GM23338 (cell line): ENCODE data around the gene SLC44A1. TPM values are rescaled to one million over a fixed set of nuclear protein-coding genes. Genes with fewer than 3 reads are reported as not detected.

Experiments used
- ATAC-seq: fragments of 200-7000 bp; cut with Tn5 transposase; 3 replicates; pipeline ENCODE4 v1.9.1; 2020
- DNase-seq: peaks from one replicate; pipeline ENCODE4 v3.0.0-alpha.2; 2015; ENCODE audit warnings: low spot score
- H2AFZ ChIP-seq: fragments of 200-600 bp; sonication (generic); 2 replicates; pipeline ENCODE4 v1.8.0; 2016; ENCODE audit warnings: antibody characterized with exemption, mild to moderate bottlenecking, moderate library complexity
- H3F3A ChIP-seq: fragments of 200-600 bp; sonication (generic); replicated peaks from 2 replicates; pipeline ENCODE4 v1.8.0; 2017; ENCODE audit warnings: antibody characterized with exemption, mixed run types, low read depth
- H3K27ac ChIP-seq: fragments of 200-600 bp; sonication (generic); 2 replicates; pipeline ENCODE4 v1.6.1; 2016; ENCODE audit warnings: low read depth
- H3K27me3 ChIP-seq: fragments of 200-600 bp; sonication (generic); 2 replicates; pipeline ENCODE4 v1.8.0; 2016; ENCODE audit warnings: mild to moderate bottlenecking, mixed run types, moderate library complexity; ENCODE audit not compliant: insufficient read depth
- H3K36me3 ChIP-seq: fragments of 200-600 bp; sonication (generic); 2 replicates; pipeline ENCODE4 v1.8.0; 2016; ENCODE audit warnings: mild to moderate bottlenecking; ENCODE audit not compliant: insufficient read depth
- H3K4me1 ChIP-seq: fragments of 200-600 bp; sonication (generic); 2 replicates; pipeline ENCODE4 v1.8.0; 2016; ENCODE audit warnings: mild to moderate bottlenecking, moderate library complexity; ENCODE audit not compliant: insufficient read depth
- H3K4me2 ChIP-seq: fragments of 200-600 bp; sonication (generic); 2 replicates; pipeline ENCODE4 v1.7.1; 2017; ENCODE audit warnings: mixed run types
- H3K4me3 ChIP-seq: fragments of 200-600 bp; sonication (generic); 2 replicates; pipeline ENCODE4 v1.6.1; 2016; ENCODE audit warnings: mixed run types
- H3K79me2 ChIP-seq: fragments of 200-600 bp; sonication (generic); replicated peaks from 2 replicates; pipeline ENCODE4 v1.8.0; 2017; ENCODE audit warnings: mild to moderate bottlenecking; ENCODE audit not compliant: insufficient read depth
- H3K9me2 ChIP-seq: fragments of 200-600 bp; sonication (generic); 2 replicates; pipeline ENCODE4 v1.8.0; 2017; ENCODE audit not compliant: insufficient read depth
- H4K20me1 ChIP-seq: fragments of 200-600 bp; sonication (generic); replicated peaks from 2 replicates; pipeline ENCODE4 v1.8.0; 2017; ENCODE audit warnings: mild to moderate bottlenecking; ENCODE audit not compliant: insufficient read depth
- H3K27ac Mint-ChIP-seq: 2 replicates; pipeline ENCODE4 v1.8.0; 2020; ENCODE audit warnings: inconsistent platforms, mild to moderate bottlenecking, moderate library complexity, mixed read lengths
- H3K27me3 Mint-ChIP-seq: 3 replicates; pipeline ENCODE4 v1.8.0; 2022; ENCODE audit warnings: low read depth, mild to moderate bottlenecking, moderate library complexity, mixed read lengths, inconsistent platforms; ENCODE audit not compliant: insufficient read depth, poor library complexity
- H3K36me3 Mint-ChIP-seq: 3 replicates; pipeline ENCODE4 v1.8.0; 2021; ENCODE audit warnings: low read depth, mild to moderate bottlenecking, inconsistent platforms, moderate library complexity, mixed read lengths
- H3K4me1 Mint-ChIP-seq: 3 replicates; pipeline ENCODE4 v1.8.0; 2020; ENCODE audit warnings: mild to moderate bottlenecking, inconsistent platforms, mixed read lengths
- H3K4me3 Mint-ChIP-seq: 3 replicates; pipeline ENCODE4 v1.8.0; 2021; ENCODE audit warnings: moderate library complexity, mild to moderate bottlenecking, inconsistent platforms, mixed read lengths
- H3K9me3 Mint-ChIP-seq: 3 replicates; pipeline ENCODE4 v1.8.0; 2020; ENCODE audit warnings: moderate library complexity, mild to moderate bottlenecking, inconsistent platforms, mixed read lengths
- CREB1 ChIP-seq: fragments of 250-450 bp; sonication (Bioruptor Pico); IDR thresholded peaks from 2 replicates; pipeline ENCODE4 v1.5.0; 2020; ENCODE audit warnings: low read depth, mild to moderate bottlenecking, moderate library complexity
- EZH2phosphoT487 ChIP-seq: fragments of 200-600 bp; sonication (generic); IDR thresholded peaks from one replicate; pipeline ENCODE4 v1.8.1; 2018; ENCODE audit warnings: antibody characterized with exemption; ENCODE audit not compliant: unreplicated experiment
- JUNB ChIP-seq: IDR thresholded peaks from one replicate; pipeline ENCODE4 v1.6.1; 2016; ENCODE audit warnings: antibody characterized with exemption; ENCODE audit not compliant: unreplicated experiment
- NANOG ChIP-seq: IDR thresholded peaks from 2 replicates; pipeline ENCODE4 v1.6.1; 2016; ENCODE audit warnings: antibody characterized with exemption, borderline replicate concordance
- STAT1 ChIP-seq: IDR thresholded peaks from one replicate; pipeline ENCODE4 v1.6.1; 2016; ENCODE audit warnings: antibody characterized with exemption; ENCODE audit not compliant: unreplicated experiment
- ZNF114 ChIP-seq: fragments of 250-450 bp; sonication (Bioruptor Pico); IDR thresholded peaks from 2 replicates; pipeline ENCODE4 v1.5.0; 2020; ENCODE audit warnings: mild to moderate bottlenecking, moderate library complexity
- ZNF331 ChIP-seq: fragments of 250-450 bp; sonication (Bioruptor Pico); IDR thresholded peaks from 2 replicates; pipeline ENCODE4 v1.5.0; 2020; ENCODE audit warnings: low read depth, mild to moderate bottlenecking, moderate library complexity
- polyA plus RNA-seq: library from polyadenylated mRNA; unstranded; fragments of >200 nt; fragmentation: Nextera tagmentation; extraction: Ambion mirVana; gene quantifications from 2 replicates; pipeline ENCODE4 v1.2.1, GENCODE V29; 2016
- total RNA-seq: library from RNA; depleted of rRNA; stranded (reverse); fragments of >200 nt; shearing (Covaris generic); gene quantifications from 2 replicates; pipeline ENCODE4 v1.2.3, GENCODE V29; 2014
- TF ChIP-seq, protein P1 (sequence below): IDR thresholded peaks from 2 replicates; pipeline ENCODE4 v1.6.1; 2016; ENCODE audit warnings: antibody characterized with exemption
- TF ChIP-seq, protein P2 (sequence below): IDR thresholded peaks from one replicate; pipeline ENCODE4 v1.6.1; 2018; ENCODE audit warnings: antibody characterized with exemption; ENCODE audit not compliant: unreplicated experiment
- TF ChIP-seq, protein P3 (sequence below), 2 experiments: fragments of 200-600 bp in 1 of 2; sonication (generic) in 1 of 2; conservative IDR thresholded peaks; 2 replicates each; pipeline versions ENCODE4 v1.5.1 to v1.6.1; 2016 to 2017; ENCODE audit warnings: antibody characterized with exemption in 2 of 2, low read depth in 2 of 2, mild to moderate bottlenecking in 2 of 2, moderate library complexity in 1 of 2

SLC44A1 gene
- total and polyA plus RNA-seq, 2 experiments from 2014 or later = 14.9 to 75.0 TPM

DNA sequence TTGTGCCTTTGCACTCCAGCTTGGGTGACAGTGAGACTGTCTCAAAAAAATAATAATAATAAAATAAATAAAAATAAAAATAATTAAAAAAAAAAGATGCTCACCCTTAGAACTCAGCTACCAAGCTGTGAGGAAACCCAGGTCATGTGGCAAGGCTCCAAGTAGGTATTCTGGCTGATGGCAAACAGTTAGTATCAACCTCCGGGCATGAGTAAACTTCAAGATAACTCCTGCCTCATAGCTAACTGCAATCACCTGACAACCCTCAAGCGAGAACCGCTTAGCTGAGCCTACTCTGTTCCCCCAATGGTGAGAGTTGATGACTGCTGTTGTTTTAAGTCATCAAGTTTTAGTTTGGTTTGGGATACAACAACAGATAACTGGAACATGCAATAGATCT lies 6.1 kb upstream of the SLC44A1 start:
- Mint-ChIP-seq H3K27me3 (peaks cover 1% of the 10 kb centered on the region), H3K9me3 (no peaks in the 10 kb centered on the region), H3K4me3 (no peak overlapping the region), H3K4me1 (peaks cover 36% of the 10 kb centered on the region), H3K36me3 (no peaks in the 10 kb centered on the region), H3K27ac (no peak overlapping the region)
- H3K9me2 ChIP-seq = no peaks in the 10 kb centered on the region
- no peaks in the 10 kb centered on the region for H3F3A ChIP-seq
- H3K4me2 ChIP-seq = no peak overlapping the region
- H3K27me3 ChIP-seq = no peaks in the 10 kb centered on the region
- peaks cover 41% of the 10 kb centered on the region for H3K4me1 ChIP-seq
- TF ChIP-seq, protein P1, sequence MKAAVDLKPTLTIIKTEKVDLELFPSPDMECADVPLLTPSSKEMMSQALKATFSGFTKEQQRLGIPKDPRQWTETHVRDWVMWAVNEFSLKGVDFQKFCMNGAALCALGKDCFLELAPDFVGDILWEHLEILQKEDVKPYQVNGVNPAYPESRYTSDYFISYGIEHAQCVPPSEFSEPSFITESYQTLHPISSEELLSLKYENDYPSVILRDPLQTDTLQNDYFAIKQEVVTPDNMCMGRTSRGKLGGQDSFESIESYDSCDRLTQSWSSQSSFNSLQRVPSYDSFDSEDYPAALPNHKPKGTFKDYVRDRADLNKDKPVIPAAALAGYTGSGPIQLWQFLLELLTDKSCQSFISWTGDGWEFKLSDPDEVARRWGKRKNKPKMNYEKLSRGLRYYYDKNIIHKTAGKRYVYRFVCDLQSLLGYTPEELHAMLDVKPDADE = no peak
- TF ChIP-seq CREB1 (CRISPR knock-in tag) = no peak
- no peak overlapping the region for H2AFZ ChIP-seq
- no peaks in the 10 kb centered on the region for H3K36me3 ChIP-seq
- H3K79me2 ChIP-seq = no peaks in the 10 kb centered on the region
- H3K27ac ChIP-seq = no peak overlapping the region
- no peaks in the 10 kb centered on the region for H4K20me1 ChIP-seq
- DNase-seq (no peak), ATAC-seq (no peak)
- H3K4me3 ChIP-seq = no peak overlapping the region

DNA sequence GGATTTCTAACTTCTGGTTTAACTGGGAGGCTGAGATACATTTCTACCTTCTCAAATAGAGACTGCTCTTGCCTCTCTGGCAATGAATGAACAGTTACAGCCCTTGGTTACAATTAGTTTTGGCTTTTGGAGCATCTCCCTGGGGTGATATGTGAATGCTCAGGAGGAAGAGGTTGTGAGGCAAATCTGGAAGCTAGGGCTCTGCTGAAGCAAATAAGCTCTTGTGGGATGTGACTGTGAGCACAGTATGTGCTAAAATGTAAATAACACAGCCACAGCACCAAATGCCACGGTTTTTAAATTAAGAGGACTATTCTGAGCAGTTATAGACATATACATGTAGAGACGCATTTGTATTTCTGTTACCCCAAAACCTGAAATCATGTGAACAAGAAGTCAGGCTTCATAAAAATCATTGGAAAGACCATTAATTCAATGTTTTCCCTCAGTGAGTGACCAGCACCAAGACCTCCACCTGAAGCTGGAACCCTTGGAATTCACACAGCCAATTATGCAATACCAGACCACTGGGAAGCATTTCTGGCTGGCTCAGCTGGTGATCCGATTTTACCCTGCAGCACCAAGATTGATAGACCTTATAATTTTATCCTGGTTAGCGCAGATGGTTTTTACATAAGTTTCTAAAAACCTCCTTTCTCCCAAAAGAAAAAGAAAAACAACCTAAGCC lies 3.0 kb upstream of the SLC44A1 start:
- peak overlapping the region; percentile 90 for H3K27ac Mint-ChIP-seq
- H3K9me3 Mint-ChIP-seq = no peaks in the 10 kb centered on the region
- no peaks in the 10 kb centered on the region for H3K36me3 Mint-ChIP-seq
- TF ChIP-seq STAT1 = no peak
- TF ChIP-seq, protein P1 = no peak
- TF ChIP-seq CREB1 (CRISPR knock-in tag) = no peak
- TF ChIP-seq, protein P2, sequence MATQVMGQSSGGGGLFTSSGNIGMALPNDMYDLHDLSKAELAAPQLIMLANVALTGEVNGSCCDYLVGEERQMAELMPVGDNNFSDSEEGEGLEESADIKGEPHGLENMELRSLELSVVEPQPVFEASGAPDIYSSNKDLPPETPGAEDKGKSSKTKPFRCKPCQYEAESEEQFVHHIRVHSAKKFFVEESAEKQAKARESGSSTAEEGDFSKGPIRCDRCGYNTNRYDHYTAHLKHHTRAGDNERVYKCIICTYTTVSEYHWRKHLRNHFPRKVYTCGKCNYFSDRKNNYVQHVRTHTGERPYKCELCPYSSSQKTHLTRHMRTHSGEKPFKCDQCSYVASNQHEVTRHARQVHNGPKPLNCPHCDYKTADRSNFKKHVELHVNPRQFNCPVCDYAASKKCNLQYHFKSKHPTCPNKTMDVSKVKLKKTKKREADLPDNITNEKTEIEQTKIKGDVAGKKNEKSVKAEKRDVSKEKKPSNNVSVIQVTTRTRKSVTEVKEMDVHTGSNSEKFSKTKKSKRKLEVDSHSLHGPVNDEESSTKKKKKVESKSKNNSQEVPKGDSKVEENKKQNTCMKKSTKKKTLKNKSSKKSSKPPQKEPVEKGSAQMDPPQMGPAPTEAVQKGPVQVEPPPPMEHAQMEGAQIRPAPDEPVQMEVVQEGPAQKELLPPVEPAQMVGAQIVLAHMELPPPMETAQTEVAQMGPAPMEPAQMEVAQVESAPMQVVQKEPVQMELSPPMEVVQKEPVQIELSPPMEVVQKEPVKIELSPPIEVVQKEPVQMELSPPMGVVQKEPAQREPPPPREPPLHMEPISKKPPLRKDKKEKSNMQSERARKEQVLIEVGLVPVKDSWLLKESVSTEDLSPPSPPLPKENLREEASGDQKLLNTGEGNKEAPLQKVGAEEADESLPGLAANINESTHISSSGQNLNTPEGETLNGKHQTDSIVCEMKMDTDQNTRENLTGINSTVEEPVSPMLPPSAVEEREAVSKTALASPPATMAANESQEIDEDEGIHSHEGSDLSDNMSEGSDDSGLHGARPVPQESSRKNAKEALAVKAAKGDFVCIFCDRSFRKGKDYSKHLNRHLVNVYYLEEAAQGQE = no peak
- no peak for TF ChIP-seq EZH2phosphoT487
- no peak for TF ChIP-seq NANOG
- TF ChIP-seq JUNB = no peak
- TF ChIP-seq, protein P3, sequence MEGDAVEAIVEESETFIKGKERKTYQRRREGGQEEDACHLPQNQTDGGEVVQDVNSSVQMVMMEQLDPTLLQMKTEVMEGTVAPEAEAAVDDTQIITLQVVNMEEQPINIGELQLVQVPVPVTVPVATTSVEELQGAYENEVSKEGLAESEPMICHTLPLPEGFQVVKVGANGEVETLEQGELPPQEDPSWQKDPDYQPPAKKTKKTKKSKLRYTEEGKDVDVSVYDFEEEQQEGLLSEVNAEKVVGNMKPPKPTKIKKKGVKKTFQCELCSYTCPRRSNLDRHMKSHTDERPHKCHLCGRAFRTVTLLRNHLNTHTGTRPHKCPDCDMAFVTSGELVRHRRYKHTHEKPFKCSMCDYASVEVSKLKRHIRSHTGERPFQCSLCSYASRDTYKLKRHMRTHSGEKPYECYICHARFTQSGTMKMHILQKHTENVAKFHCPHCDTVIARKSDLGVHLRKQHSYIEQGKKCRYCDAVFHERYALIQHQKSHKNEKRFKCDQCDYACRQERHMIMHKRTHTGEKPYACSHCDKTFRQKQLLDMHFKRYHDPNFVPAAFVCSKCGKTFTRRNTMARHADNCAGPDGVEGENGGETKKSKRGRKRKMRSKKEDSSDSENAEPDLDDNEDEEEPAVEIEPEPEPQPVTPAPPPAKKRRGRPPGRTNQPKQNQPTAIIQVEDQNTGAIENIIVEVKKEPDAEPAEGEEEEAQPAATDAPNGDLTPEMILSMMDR (conservative IDR thresholded peaks at IDR 0.05; ENCODE audit: low read depth in 2 of 2) = no peak
- TF ChIP-seq ZNF331 = no peak
- TF ChIP-seq ZNF114 = no peak

More for the DNA sequence above, 3.0 kb upstream of the SLC44A1 start:
- peak overlapping the region; percentile 84 for H3K4me2 ChIP-seq
- peaks cover 47% of the 10 kb centered on the region for H3K4me1 Mint-ChIP-seq
- peak overlapping the region; percentile 84; the same call in 1 of the 2 replicates for H3K4me3 ChIP-seq
- no peaks in the 10 kb centered on the region for H4K20me1 ChIP-seq
- no peak for ATAC-seq
- H3F3A ChIP-seq = no peaks in the 10 kb centered on the region; the same call in 1 of the 2 replicates
- H2AFZ ChIP-seq = no peak overlapping the region
- H3K4me3 Mint-ChIP-seq = peak overlapping the region; percentile 68
- peaks cover 11% of the 10 kb centered on the region for H3K79me2 ChIP-seq
- peaks cover 1% of the 10 kb centered on the region for H3K27me3 Mint-ChIP-seq
- peaks cover 47% of the 10 kb centered on the region for H3K4me1 ChIP-seq
- no peaks in the 10 kb centered on the region for H3K27me3 ChIP-seq
- peak; percentile 37 for DNase-seq
- H3K36me3 ChIP-seq = no peaks in the 10 kb centered on the region
- H3K27ac ChIP-seq = peak overlapping the region; percentile 60
- no peaks in the 10 kb centered on the region for H3K9me2 ChIP-seq
